Measurements from ENCODE around the gene COQ4. TPM values are rescaled to one million over a fixed set of nuclear protein-coding genes. Genes with fewer than 3 reads are reported as not detected.

The COQ4 gene
- polyA plus RNA-seq, 1 of the 3 experiments (the other 2 are of a cell fraction) = 57.2 TPM

- H3K36me3 ChIP-seq (replicated peaks in 1 of 2; ENCODE audit: control insufficient read depth in 1 of 2, insufficient read depth in 2 of 2, low read length in 1 of 2) = peaks cover 19 to 31% of the 10 kb centered on the region in 2 experiments
- POLR2A ChIA-PET = no interaction called here
Observed at GRCh38 chr9:128349772-128350171, 27.1 kb downstream of the COQ4 start.

More at GRCh38 chr9:128349772-128350171, 27.1 kb downstream of the COQ4 start:
- Histone ChIP-seq H2AFZ (ENCODE audit: low read depth) (no peak overlapping the region), H3F3A (replicated peaks; ENCODE audit: insufficient read depth) (no peaks in the 10 kb centered on the region), H4K20me1 (ENCODE audit: insufficient read depth) (no peaks in the 10 kb centered on the region), H3K27ac (ENCODE audit: low read depth in 2 of 2, low read length in 1 of 2) (no peak overlapping the region), H3K4me2 (no peak overlapping the region), H3K9me3 (no peaks in the 10 kb centered on the region), H3K4me3 (ENCODE audit: low read depth in 2 of 2, low read length in 1 of 2) (no peak overlapping the region), H3K27me3 (ENCODE audit: insufficient read depth) (no peaks in the 10 kb centered on the region), H3K9ac (no peak overlapping the region), H3K79me2 (ENCODE audit: insufficient read depth) (no peaks in the 10 kb centered on the region), H3K4me1 (ENCODE audit: control insufficient read depth in 1 of 2, insufficient read depth in 2 of 2, low read depth in 1 of 2, low read length in 1 of 2) (no peaks in the 10 kb centered on the region), H3K9me2 (no peaks in the 10 kb centered on the region)
- CTCF ChIA-PET = interaction anchor here (0.7 to 2.4 kb wide), 8 partner anchors 9 to 146 kb away, joined by 3 to 12 read pairs (median 4); partner anchors contain the start of gene CERCAM
- DNase-seq = no peak
- TF ChIP-seq SIN3A (IDR thresholded peaks at IDR 0.05; ENCODE audit: borderline replicate concordance, low read depth, low read length) (no peak), SMC3 (IDR thresholded peaks at IDR 0.05; ENCODE audit: low read depth, low read length) (no peak), TCF12 (IDR thresholded peaks at IDR 0.05) (no peak), CTCF (IDR thresholded peaks at IDR 0.05) (no peak), ELF1 (IDR thresholded peaks at IDR 0.05) (no peak), PBX3 (IDR thresholded peaks at IDR 0.05) (no peak), CHD2 (IDR thresholded peaks at IDR 0.05; ENCODE audit: low read length, partially characterized antibody) (no peak), YY1 (IDR thresholded peaks at IDR 0.05; ENCODE audit: low read depth) (no peak), NFIC (IDR thresholded peaks at IDR 0.05; ENCODE audit: borderline replicate concordance) (no peak), POLR2AphosphoS5 (IDR thresholded peaks at IDR 0.05; ENCODE audit: low read depth, low read length) (no peak), FOXM1 (IDR thresholded peaks at IDR 0.05; ENCODE audit: low read depth) (no peak), EZH2phosphoT487 (IDR thresholded peaks at IDR 0.05; ENCODE audit: borderline replicate concordance, low read depth) (no peak), TAF1 (IDR thresholded peaks at IDR 0.05; ENCODE audit: borderline replicate concordance, low read depth, low read length) (no peak), MEF2A (IDR thresholded peaks at IDR 0.05; ENCODE audit: borderline replicate concordance, low read depth) (no peak)
- TF ChIP-seq, protein P1, sequence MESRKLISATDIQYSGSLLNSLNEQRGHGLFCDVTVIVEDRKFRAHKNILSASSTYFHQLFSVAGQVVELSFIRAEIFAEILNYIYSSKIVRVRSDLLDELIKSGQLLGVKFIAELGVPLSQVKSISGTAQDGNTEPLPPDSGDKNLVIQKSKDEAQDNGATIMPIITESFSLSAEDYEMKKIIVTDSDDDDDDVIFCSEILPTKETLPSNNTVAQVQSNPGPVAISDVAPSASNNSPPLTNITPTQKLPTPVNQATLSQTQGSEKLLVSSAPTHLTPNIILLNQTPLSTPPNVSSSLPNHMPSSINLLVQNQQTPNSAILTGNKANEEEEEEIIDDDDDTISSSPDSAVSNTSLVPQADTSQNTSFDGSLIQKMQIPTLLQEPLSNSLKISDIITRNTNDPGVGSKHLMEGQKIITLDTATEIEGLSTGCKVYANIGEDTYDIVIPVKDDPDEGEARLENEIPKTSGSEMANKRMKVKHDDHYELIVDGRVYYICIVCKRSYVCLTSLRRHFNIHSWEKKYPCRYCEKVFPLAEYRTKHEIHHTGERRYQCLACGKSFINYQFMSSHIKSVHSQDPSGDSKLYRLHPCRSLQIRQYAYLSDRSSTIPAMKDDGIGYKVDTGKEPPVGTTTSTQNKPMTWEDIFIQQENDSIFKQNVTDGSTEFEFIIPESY (IDR thresholded peaks at IDR 0.05; ENCODE audit: borderline replicate concordance, low read depth) = no peak
- TF ChIP-seq, protein P2, sequence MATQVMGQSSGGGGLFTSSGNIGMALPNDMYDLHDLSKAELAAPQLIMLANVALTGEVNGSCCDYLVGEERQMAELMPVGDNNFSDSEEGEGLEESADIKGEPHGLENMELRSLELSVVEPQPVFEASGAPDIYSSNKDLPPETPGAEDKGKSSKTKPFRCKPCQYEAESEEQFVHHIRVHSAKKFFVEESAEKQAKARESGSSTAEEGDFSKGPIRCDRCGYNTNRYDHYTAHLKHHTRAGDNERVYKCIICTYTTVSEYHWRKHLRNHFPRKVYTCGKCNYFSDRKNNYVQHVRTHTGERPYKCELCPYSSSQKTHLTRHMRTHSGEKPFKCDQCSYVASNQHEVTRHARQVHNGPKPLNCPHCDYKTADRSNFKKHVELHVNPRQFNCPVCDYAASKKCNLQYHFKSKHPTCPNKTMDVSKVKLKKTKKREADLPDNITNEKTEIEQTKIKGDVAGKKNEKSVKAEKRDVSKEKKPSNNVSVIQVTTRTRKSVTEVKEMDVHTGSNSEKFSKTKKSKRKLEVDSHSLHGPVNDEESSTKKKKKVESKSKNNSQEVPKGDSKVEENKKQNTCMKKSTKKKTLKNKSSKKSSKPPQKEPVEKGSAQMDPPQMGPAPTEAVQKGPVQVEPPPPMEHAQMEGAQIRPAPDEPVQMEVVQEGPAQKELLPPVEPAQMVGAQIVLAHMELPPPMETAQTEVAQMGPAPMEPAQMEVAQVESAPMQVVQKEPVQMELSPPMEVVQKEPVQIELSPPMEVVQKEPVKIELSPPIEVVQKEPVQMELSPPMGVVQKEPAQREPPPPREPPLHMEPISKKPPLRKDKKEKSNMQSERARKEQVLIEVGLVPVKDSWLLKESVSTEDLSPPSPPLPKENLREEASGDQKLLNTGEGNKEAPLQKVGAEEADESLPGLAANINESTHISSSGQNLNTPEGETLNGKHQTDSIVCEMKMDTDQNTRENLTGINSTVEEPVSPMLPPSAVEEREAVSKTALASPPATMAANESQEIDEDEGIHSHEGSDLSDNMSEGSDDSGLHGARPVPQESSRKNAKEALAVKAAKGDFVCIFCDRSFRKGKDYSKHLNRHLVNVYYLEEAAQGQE (IDR thresholded peaks at IDR 0.05; ENCODE audit: low read depth, low read length) = no peak
- TF ChIP-seq, protein P3, sequence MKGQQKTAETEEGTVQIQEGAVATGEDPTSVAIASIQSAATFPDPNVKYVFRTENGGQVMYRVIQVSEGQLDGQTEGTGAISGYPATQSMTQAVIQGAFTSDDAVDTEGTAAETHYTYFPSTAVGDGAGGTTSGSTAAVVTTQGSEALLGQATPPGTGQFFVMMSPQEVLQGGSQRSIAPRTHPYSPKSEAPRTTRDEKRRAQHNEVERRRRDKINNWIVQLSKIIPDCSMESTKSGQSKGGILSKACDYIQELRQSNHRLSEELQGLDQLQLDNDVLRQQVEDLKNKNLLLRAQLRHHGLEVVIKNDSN (IDR thresholded peaks at IDR 0.05; ENCODE audit: borderline replicate concordance, low read depth) = no peak
- TF ChIP-seq, protein P4, sequence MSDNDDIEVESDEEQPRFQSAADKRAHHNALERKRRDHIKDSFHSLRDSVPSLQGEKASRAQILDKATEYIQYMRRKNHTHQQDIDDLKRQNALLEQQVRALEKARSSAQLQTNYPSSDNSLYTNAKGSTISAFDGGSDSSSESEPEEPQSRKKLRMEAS (IDR thresholded peaks at IDR 0.05; ENCODE audit: low read depth) = no peak
- WGBS (ENCODE audit: low lambda C conversion rate) = 95% methylated on average over 4 of the region's 6 CpGs

Data from SK-N-SH (cell line).